NCI-H2029 (cell line): ENCODE data around the gene RBMS1.

Experiments
- DNase-seq: peaks from one replicate; lab custom pipeline; 2025; lab: John Stamatoyannopoulos, UW

Gene RBMS1

GRCh38 chr2:160408173-160408958, 85.2 kb downstream of the RBMS1 start:
- DNase-seq, result no peak

DNA sequence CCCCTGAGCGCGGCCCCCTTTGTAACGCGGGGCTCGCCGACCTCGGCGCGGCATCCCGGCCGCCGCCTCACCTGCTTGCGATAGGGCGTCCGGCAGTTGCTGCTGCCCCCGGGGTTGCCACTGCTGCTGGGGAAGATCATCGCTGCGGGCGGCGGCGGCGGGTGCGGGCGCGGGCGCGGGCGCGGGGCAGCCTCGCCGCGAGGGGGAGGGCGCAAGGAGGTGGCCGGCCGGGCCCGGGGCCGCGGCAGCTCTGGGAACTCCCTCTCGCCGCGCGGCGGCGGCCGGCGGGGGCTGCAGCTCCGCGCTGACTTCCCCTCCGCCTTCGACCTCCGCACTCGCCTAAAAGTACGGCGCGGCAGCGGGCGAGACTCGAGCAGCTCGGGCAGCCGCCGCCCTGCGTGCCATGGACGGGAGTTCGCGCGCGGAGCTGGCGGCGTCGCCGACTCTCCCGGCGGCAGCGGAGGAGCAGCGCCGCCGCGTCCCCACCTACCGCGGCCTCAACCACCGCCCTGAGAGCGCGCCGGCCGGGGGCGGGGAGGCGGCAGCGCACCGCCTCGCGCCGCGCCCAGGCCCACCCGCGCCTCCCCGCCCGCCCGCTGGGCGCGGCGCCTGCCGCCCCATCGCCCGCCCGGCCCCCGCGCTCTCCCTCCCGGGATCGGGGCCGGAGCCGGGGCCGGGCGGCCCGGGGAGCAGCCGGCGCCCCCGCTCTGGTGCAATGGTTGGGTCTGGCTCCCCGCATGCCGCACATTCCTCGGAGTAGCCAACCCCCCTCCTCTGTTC, 86.0 kb downstream of the RBMS1 start:
- DNase-seq, result no peak

GRCh38 chr2:160406591-160407392, 86.8 kb downstream of the RBMS1 start:
- DNase-seq, result peak; percentile 33

GRCh38 chr2:160405077-160405867, 88.3 kb downstream of the RBMS1 start:
- no peak for DNase-seq

GRCh38 chr2:160402997-160403979, 90.3 kb downstream of the RBMS1 start:
- no peak for DNase-seq

- DNase-seq, result no peak
Observed at GRCh38 chr2:160402501-160402900, 91.1 kb downstream of the RBMS1 start.

GRCh38 chr2:160401895-160402294, 91.7 kb downstream of the RBMS1 start:
- no peak for DNase-seq

DNA sequence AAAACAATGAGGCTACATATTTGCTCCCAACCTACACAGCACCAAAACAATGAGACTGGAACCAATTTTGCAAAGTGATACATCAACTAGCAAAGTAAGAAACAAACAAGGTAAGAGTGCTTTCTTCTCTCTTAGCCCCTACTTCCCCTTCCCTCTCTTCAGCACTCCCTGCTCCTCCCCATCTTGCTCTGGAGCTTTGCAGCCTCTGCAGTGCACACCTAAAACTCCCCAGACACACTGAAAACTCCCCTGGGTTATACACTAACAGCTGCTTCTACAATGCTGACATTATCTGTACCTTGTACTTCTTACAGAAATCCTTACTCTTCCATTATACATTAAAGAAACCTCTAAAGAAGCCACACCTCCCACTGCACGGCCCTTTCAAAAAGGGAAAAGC, 93.7 kb downstream of the RBMS1 start:
- no peak for DNase-seq

DNA sequence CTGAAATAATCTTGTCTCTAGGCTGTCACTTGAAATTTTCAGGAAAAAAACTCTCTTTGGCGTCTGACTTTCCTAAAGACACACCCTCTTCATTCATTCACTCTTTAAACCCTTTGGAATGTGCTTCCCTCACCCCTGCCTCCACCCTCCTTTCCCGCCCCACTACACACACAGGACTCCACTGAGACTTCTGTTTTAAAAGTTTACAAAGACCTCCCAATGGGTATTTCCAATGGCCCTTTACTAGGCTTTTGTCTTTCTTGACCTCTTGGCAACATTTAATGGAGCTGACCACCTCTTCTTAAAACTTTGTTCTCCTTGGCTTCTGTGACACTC, 96.1 kb downstream of the RBMS1 start:
- DNase-seq, result no peak

GRCh38 chr2:160394153-160394552, 99.5 kb downstream of the RBMS1 start:
- no peak for DNase-seq

GRCh38 chr2:160392201-160392600, 101.4 kb downstream of the RBMS1 start:
- DNase-seq, result no peak

DNA sequence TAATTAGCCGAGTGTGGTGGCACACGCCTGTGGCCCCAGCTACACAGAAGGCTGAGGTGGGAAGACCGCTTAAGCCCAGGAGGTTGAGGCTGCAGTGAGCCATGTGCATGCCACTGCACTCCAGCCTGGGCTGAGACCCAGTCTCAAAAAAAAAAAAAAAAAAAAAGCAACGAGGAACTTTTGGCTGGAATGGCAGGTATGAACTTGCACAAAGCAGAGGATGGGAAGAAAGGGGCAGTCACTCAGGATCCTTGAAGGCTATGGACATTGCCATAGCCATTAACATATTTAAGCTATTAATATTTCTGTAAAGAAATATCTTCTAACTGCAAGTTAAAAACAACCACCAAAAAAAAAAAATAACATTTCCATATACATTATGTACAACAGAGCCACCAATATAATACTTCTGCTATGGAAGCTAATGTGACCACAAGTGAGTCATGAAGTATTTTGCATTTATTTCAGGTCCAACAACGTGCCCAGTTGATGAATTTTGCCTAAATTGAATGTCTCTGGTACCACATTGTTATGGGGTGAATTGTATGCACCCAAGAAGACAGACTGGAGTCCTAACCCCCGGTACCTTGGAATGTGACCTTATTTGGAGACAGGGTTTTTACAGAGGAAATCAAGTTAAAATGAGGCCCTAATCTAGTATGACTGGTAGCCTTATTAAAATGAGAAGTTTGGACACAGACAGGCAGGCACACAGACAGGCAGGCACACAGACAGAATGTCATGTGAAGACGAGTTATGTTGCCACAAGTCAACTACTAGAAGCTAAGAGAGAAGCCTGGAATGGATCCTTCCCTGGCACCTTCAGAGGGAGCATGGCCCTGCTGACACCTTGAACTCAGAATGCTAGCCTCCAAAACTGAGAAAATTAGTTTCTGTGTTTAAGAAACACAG, 102.8 kb downstream of the RBMS1 start:
- no peak for DNase-seq

DNA sequence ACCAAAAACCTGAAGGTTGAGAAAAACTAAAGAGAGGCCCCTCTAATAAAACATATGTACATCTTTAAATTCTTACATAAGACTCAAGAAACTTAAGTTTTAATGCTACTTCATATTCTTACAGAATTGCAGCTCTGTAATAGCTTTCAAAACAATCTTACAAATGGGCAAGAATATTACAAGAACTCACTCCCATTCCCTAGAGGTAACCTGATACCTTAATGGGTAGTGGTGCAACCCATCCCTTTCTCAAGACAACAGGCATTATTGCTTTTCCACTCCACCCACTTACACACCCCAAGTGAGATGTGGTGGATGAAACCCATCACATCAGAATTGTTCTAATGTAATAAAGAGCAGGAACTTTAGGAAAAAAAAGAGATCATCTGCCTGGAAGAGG, 103.7 kb downstream of the RBMS1 start:
- DNase-seq, result no peak

GRCh38 chr2:160388464-160389263, 104.9 kb downstream of the RBMS1 start:
- DNase-seq, result no peak

DNA sequence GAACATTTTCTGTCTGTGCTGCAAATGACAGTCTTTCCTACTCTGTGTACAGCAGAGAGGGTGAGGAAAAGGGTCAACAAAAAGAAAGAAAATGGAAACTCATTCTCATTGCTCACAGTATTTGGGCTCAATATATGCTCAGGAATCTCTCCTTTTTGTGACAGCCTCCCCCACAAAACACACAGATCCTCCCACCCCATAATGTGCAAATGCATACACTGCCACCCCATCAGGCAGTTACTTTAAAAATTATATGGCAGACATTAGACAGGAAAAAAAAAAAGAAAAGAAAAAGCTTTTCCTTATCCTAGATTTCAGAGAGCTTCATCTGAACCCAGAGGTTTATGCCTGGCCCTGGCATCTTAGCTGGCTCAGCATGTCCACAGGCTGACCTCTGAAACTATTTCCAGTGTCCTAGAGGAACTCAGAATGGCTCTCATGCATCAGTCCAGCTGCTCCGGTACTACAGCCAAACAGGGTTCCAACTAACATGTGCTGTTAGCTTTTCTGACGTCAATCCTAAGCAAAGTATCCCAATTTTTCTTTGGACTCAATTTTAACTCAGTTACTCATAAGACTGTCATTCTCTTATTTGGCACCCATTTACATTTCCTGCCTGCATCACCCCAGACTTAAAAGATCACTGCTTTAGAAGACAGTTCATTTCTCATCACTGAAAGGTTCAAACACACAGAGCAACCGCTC, 105.9 kb downstream of the RBMS1 start:
- no peak for DNase-seq

DNA sequence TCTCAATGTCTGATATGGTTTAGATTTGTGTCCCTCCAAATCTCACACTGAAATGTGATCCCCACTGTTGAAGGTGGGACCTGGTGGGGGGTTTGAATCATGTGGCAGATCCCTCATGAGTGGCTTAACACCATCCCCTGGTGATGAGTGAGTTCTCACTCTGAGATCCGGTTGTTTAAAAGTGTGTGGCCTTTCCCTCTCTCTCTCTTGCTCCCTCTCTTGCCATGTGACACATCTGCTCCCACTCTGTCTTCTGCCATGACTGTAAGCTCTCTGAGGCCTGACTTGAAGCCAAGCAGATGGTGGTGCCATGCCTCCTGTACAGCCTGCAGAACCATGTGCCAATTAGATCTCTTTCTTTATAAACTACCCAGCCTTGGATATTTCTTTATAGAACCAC, 108.8 kb downstream of the RBMS1 start:
- DNase-seq, result no peak

GRCh38 chr2:160381425-160381951, 112.1 kb downstream of the RBMS1 start:
- no peak for DNase-seq

DNA sequence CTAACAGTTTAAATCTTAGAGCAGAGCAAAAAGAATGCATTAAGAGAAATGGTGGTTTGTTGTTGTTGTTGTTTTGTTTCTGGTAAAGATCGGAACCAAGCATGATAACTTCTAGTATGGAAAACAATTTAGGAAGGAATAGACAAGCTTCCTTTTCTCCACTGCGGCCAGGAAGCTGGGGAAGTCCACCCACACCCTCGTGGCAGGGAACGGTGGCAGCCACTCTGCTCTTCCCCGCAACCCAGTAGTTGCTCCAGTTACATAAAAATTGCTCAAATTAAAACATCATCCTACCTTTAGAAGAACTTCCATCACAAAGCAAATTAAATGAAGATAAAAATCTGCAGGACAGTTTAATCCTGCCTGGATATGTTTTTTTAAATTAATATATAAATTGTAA, 113.0 kb downstream of the RBMS1 start:
- no peak for DNase-seq
